Ectodermal cell (in vitro differentiated cells): ENCODE results near the gene FGD6.
A peak's percentile ranks its signal among the peaks of the same experiment; 100 is the strongest.
"Not testable (repeated sequence)": the region's sequence is repeated elsewhere in the genome, so short reads cannot be mapped to it uniquely, and the experiment has no call there.

ENCODE experiments used
- H3K27ac ChIP-seq: 2 replicates; pipeline ENCODE4 v1.7.0; 2013; ENCODE audit warnings: mild to moderate bottlenecking, low read depth, low read length; ENCODE audit not compliant: insufficient read depth, poor library complexity, severe bottlenecking
- H3K27me3 ChIP-seq: 2 replicates; pipeline ENCODE4 v1.7.0; 2013; ENCODE audit warnings: mild to moderate bottlenecking, low read length; ENCODE audit not compliant: insufficient read depth, control insufficient read depth, poor library complexity, severe bottlenecking
- H3K36me3 ChIP-seq: one replicate; pipeline ENCODE4 v1.7.0; 2013; ENCODE audit warnings: low read length; ENCODE audit not compliant: control insufficient read depth, insufficient read depth
- H3K4me1 ChIP-seq: one replicate; pipeline ENCODE4 v1.7.0; 2013; ENCODE audit warnings: low read length; ENCODE audit not compliant: control insufficient read depth, insufficient read depth
- H3K4me3 ChIP-seq: 2 replicates; pipeline ENCODE4 v1.7.0; 2013; ENCODE audit warnings: low read depth, low read length, control low read depth; ENCODE audit not compliant: insufficient read depth
- H3K9me3 ChIP-seq: 2 replicates; pipeline ENCODE4 v1.7.0; 2013; ENCODE audit warnings: mild to moderate bottlenecking, low read length, moderate library complexity; ENCODE audit not compliant: control insufficient read depth
- WGBS, 2 experiments: methylation state at CpG; one replicate each; pipeline ENCODE4 v1.1.7; 2013; ENCODE audit warnings: missing lambda C conversion rate in 2 of 2; 5-methylcytosine and 5-hydroxymethylcytosine counted together

FGD6 gene

GRCh38 chr12:95100264-95101190 is 116.7 kb downstream of the FGD6 start:
- H3K4me1 ChIP-seq: peaks cover 10% of the 10 kb centered on the region
- no peak overlapping the region for H3K4me3 ChIP-seq
- no peaks in the 10 kb centered on the region for H3K9me3 ChIP-seq
- WGBS, 2 experiments: 92 to 94% methylated on average over 11 of the region's 11 CpGs
- peaks cover 9% of the 10 kb centered on the region for H3K36me3 ChIP-seq
- no peak overlapping the region for H3K27ac ChIP-seq
- no peaks in the 10 kb centered on the region for H3K27me3 ChIP-seq

DNA sequence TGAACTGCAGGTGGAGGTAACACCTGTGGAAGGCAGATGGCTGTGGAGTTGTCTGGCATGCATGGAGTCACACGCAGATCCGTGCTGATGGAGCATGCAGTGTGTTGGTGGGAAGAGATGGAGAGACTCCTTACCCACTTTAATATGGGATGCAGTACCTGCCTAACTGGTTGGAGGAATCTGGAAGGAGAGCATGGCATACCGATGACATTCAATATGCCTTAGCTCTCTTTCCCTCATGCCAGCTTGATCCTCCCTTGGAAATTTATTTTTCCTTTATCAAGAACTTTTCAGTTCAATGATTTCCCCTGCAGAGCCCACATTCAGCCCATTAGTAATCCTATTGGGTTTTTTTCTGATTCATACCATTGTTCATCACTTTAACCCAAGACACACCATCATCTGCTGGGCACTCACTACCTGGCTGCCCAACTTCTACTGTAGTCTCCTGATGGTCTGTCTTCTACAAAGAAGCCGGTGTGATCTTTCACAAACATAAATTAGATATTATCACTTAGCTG is 117.9 kb downstream of the FGD6 start:
- Histone ChIP-seq H3K9me3 (no peaks in the 10 kb centered on the region), H3K27me3 (no peaks in the 10 kb centered on the region), H3K27ac (no peak overlapping the region), H3K4me1 (peaks cover 18% of the 10 kb centered on the region), H3K4me3 (no peak overlapping the region), H3K36me3 (peaks cover 9% of the 10 kb centered on the region)
- WGBS, 2 experiments: 95 to 97% methylated on average over 4 of the region's 4 CpGs

DNA sequence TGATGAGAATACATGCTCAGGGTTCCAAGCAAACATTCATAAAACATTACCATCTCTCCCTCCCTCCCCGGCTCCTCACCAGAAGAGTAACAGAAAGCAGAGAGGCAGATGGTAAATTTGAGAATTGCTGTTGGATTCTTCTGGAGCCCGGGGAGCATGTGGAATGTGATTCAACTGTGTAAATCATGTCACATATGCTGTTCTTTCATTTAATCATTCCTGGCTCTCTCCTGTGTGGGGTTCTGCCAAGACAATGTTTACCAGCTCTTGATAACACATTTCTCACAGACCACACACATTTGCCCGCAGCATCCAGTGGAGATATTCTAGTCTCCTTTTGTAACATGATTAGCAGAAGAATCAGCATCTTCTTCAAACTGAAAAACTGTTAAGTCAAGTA is 120.4 kb downstream of the FGD6 start:
- H3K36me3 ChIP-seq: peaks cover 6% of the 10 kb centered on the region

DNA sequence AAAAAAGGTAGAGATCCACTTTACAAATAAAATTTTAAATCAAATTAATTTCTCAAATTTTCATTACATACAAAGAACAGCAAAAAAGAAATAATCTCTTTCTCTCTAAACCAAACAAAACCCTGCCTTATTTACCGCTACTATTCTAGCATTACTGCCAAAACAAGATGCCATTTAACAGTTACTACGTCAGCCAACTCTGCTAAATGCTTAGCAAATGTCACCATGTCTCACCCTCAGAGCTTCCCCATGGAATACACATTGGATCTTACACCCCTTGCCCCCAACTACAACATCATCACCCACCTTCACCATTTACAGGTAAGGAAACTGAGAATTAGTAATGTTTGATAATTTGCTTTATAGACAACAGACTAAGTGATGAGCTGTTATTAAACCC is 120.9 kb downstream of the FGD6 start:
- no peaks in the 10 kb centered on the region for H3K27me3 ChIP-seq
- H3K4me1 ChIP-seq: peaks cover 21% of the 10 kb centered on the region
- 94 to 98% methylated on average over 2 of the region's 2 CpGs for WGBS, 2 experiments
- no peak overlapping the region for H3K27ac ChIP-seq
- no peak overlapping the region for H3K4me3 ChIP-seq
- H3K36me3 ChIP-seq: peaks cover 10% of the 10 kb centered on the region
- no peaks in the 10 kb centered on the region for H3K9me3 ChIP-seq

More for the DNA sequence above, 120.4 kb downstream of the FGD6 start:
- Histone ChIP-seq H3K27ac (no peak overlapping the region), H3K27me3 (no peaks in the 10 kb centered on the region), H3K4me3 (no peak overlapping the region), H3K9me3 (no peaks in the 10 kb centered on the region), H3K4me1 (peaks cover 21% of the 10 kb centered on the region)
- WGBS, 2 experiments: 98 to 100% methylated on average over 1 to 3 of the region's 3 CpGs

DNA sequence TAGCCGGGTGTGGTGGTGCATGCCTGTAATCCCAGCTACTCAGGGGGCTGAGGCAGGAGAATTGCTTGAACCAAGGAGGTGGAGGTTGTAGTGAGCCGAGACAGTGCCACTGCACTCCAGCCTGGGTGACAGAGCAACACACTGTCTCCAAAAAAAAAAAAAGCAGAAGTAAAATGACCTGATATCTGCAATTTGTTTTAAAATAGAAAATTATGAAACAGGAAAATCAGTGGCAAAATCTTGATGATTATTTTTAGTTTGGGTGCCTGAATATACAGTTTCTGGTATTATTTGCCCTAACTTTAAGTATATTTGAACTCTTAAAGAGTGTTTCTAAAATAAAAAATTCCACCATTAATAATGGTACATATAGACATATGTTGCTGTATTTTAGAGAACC is 121.4 kb downstream of the FGD6 start:
- peaks cover 21% of the 10 kb centered on the region for H3K4me1 ChIP-seq
- not testable (repeated sequence) for H3K27ac ChIP-seq, H3K27me3 ChIP-seq, H3K9me3 ChIP-seq, H3K36me3 ChIP-seq, H3K4me3 ChIP-seq
- 80 to 93% methylated on average over 2 of the region's 2 CpGs for WGBS, 2 experiments

DNA sequence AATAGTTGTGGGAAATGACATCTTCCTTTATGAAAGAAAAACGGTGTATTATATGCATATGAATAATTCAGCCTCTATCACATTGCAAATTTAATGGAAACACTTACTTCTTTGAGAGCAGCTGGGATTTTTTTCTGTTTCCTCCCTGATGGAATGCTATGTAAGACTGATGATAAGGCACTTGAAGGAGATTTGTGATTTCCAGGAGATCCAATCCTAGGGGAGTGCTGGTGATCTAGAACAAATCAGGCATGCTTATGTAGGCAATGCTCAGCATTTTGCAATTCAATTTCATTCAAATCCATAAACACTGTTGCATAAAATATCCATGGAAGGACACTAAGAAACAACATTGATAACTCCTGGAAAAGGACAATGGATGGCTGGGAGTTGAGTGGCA is 127.8 kb downstream of the FGD6 start:
- no CpG with 5 or more reads among the region's 1 CpG for WGBS, 2 experiments
- H3K27me3 ChIP-seq: no peaks in the 10 kb centered on the region
- no peaks in the 10 kb centered on the region for H3K9me3 ChIP-seq
- peaks cover 10% of the 10 kb centered on the region for H3K36me3 ChIP-seq
- H3K27ac ChIP-seq: no peak overlapping the region
- peaks cover 17% of the 10 kb centered on the region for H3K4me1 ChIP-seq
- no peak overlapping the region for H3K4me3 ChIP-seq

DNA sequence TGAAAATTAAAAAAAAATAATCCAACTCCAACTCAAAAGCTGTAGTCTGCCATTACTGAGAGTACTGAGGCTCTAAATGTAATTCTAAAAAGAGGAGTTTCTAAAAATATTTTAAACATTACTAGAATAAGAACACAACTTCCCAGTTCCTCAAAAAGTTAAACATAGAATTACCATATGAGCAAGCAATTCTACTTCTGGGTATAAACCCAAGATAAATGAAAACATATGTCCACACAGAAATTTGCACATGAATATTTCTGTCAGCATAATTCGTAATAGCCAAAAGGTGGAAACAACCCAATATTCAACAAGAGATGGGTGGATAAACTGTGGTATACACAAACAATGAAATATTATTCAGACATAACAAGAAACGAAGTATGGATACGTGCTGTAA is 128.9 kb downstream of the FGD6 start:
- H3K27ac ChIP-seq: no peak overlapping the region
- H3K36me3 ChIP-seq: peaks cover 10% of the 10 kb centered on the region
- H3K4me3 ChIP-seq: no peak overlapping the region
- H3K27me3 ChIP-seq: no peaks in the 10 kb centered on the region
- peaks cover 22% of the 10 kb centered on the region for H3K4me1 ChIP-seq
- 91 to 92% methylated on average over 2 to 3 of the region's 3 CpGs for WGBS, 2 experiments
- H3K9me3 ChIP-seq: no peaks in the 10 kb centered on the region

- Histone ChIP-seq H3K36me3 (no peaks in the 10 kb centered on the region), H3K27ac (no peak overlapping the region), H3K4me3 (no peak overlapping the region), H3K4me1 (peaks cover 22% of the 10 kb centered on the region), H3K9me3 (no peaks in the 10 kb centered on the region), H3K27me3 (no peaks in the 10 kb centered on the region)
Measured at GRCh38 chr12:95085612-95086011, 131.7 kb downstream of the FGD6 start.

GRCh38 chr12:95083938-95084337 is 133.3 kb downstream of the FGD6 start:
- Histone ChIP-seq H3K36me3 (no peaks in the 10 kb centered on the region), H3K4me1 (peaks cover 22% of the 10 kb centered on the region), H3K4me3 (no peak overlapping the region), H3K27ac (peak overlapping the region; percentile 85), H3K9me3 (no peaks in the 10 kb centered on the region), H3K27me3 (no peaks in the 10 kb centered on the region)
- WGBS, 2 experiments: 11 to 14% methylated on average over 3 to 4 of the region's 4 CpGs

DNA sequence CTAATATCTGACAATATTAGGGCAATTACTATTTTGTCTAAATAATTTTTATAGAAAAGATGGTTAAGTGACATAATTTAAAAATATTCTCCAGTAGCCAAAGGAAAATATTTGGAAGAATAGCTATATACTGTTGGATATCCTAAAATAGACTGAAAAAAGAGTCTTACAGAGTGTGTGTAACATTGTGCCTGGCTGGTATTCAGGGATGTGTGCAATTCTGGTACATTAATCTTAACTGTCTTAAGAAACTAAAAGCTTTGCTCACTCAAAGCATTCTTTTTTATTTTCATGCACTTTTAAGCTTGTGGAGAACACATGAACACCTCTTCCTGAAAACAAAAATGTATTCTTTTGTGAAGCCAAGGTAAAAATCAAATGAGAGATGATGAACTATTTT is 133.8 kb downstream of the FGD6 start:
- Histone ChIP-seq H3K36me3 (no peaks in the 10 kb centered on the region), H3K27me3 (no peaks in the 10 kb centered on the region), H3K27ac (peak overlapping the region; percentile 85), H3K4me1 (peaks cover 22% of the 10 kb centered on the region), H3K4me3 (no peak overlapping the region), H3K9me3 (no peaks in the 10 kb centered on the region)
